H7 (cell line): Measurements from ENCODE around the gene OXTR. TPM values are rescaled to one million over a fixed set of nuclear protein-coding genes. Genes with fewer than 3 reads are reported as not detected.

Experiments used
- DNase-seq: peaks from one replicate; pipeline ENCODE4 v3.0.0; 2012
- H3K27me3 ChIP-seq: 2 replicates; pipeline ENCODE4 v1.6.0; 2011; ENCODE audit warnings: mild to moderate bottlenecking, low read length; ENCODE audit not compliant: control insufficient read depth, insufficient read depth
- H3K36me3 ChIP-seq: replicated peaks from 2 replicates; pipeline ENCODE4 v1.5.1; 2011; ENCODE audit warnings: low read length; ENCODE audit not compliant: control insufficient read depth, insufficient read depth
- H3K4me3 ChIP-seq: 2 replicates; pipeline ENCODE4 v1.5.1; 2011; ENCODE audit warnings: low read depth, mild to moderate bottlenecking, control low read depth, low read length, moderate library complexity; ENCODE audit not compliant: insufficient read depth
- total RNA-seq: library from RNA; depleted of rRNA; stranded (reverse); fragments of >200 nt; shearing (Covaris generic); gene quantifications from 2 replicates; pipeline ENCODE4 v1.2.3, GENCODE V29; 2014

Gene OXTR
- total RNA-seq, 1 experiment from 2014 or later: 4.2 TPM

- DNase-seq: no peak
- no peaks in the 10 kb centered on the region; the same call in 1 of the 2 replicates for H3K27me3 ChIP-seq
- H3K36me3 ChIP-seq: no peaks in the 10 kb centered on the region
- H3K4me3 ChIP-seq: no peak overlapping the region
These were observed 8.0 kb upstream of the OXTR start for GRCh38 chr3:8777201-8777977.

- H3K36me3 ChIP-seq: no peaks in the 10 kb centered on the region
- H3K4me3 ChIP-seq: no peak overlapping the region
- no peak for DNase-seq
These were observed 7.0 kb upstream of the OXTR start for GRCh38 chr3:8776406-8776805.

DNA sequence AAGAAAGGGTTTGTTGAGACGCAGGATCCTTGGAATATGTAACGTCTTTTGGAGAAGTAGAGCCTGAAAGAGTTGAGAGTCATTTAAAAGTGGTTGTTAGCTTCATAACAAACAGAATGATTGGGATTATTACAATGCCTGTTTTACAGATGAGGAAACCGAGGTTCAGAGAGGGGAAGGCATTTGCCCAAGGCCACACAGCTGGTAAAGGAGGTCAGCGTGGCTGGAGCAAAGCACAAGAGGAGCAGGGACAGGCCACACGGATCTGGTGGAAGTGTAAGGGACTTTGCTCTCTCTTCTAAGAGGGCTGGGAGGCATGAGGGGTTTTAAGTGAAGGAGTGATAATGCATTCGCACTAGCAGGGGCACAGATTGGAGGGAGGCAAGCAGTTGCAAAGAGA is 6.2 kb upstream of the OXTR start:
- Histone ChIP-seq H3K27me3 (no peaks in the 10 kb centered on the region; the same call in 1 of the 2 replicates), H3K4me3 (no peak overlapping the region), H3K36me3 (no peaks in the 10 kb centered on the region)
- no peak for DNase-seq

More at GRCh38 chr3:8776406-8776805, 7.0 kb upstream of the OXTR start:
- no peaks in the 10 kb centered on the region; the same call in 1 of the 2 replicates for H3K27me3 ChIP-seq

DNA sequence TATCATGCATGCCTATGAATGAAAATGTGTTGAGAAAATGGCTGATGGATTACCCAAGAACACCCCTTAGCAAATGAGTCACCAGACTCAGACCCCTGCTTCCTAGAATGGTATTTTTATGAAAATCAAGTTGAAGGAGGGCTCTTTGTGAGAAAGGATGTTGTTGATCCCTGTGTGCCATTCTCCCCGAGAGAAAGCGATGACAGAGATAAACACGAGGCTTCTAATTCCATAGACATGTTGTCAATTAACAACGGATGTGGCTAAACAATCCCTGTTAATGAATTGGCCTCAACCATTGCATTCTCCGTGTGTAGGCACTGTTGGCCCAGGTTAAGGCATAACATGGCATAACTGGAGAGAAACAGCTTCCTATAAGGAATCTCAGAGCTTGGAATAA is 5.8 kb upstream of the OXTR start:
- Histone ChIP-seq H3K27me3 (no peaks in the 10 kb centered on the region; the same call in 1 of the 2 replicates), H3K4me3 (no peak overlapping the region), H3K36me3 (no peaks in the 10 kb centered on the region)
- no peak for DNase-seq

GRCh38 chr3:8773941-8774542 is 4.6 kb upstream of the OXTR start:
- no peaks in the 10 kb centered on the region for H3K36me3 ChIP-seq
- H3K27me3 ChIP-seq: peaks cover 2% of the 10 kb centered on the region
- H3K4me3 ChIP-seq: no peak overlapping the region
- no peak for DNase-seq

DNA sequence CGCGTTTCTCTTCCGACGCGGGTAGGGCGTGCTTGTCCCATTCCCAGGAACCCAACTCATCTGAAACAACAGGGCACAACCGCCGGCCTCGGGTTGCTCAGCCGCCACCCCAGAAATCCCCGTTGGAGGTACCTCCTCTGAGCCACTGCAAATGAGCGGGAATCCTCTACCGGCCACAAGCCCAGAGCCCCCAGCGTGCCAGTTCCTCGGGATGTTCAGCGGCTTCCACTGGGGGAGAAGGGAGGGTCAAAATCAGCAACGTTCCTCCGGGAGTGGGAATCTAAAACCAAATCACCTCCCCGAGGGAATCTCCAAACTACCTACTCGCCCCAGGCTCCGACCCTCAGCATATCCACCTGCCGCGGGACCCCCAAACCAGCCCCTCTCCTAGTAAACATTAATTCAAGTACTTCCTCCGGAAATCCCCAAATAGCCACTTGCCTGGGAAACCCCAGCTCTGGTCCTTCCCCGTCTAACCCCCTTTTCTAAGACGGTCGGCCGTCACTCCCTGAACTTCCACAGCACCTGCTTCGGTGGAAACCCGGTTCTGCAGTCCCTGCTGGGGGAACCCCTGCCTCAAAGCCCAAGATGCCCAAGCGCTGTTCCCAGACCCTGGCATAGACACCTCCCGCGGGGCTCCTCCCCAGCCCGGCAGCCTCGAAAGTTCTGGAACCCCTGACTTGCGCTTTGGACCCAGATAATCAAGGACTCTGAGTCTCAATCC is 887 bp downstream of the OXTR start:
- DNase-seq: peak; percentile 73
- H3K27me3 ChIP-seq: peaks cover 26% of the 10 kb centered on the region
- peak overlapping the region; percentile 41; the same call in 1 of the 2 replicates for H3K4me3 ChIP-seq
- no peaks in the 10 kb centered on the region for H3K36me3 ChIP-seq

DNA sequence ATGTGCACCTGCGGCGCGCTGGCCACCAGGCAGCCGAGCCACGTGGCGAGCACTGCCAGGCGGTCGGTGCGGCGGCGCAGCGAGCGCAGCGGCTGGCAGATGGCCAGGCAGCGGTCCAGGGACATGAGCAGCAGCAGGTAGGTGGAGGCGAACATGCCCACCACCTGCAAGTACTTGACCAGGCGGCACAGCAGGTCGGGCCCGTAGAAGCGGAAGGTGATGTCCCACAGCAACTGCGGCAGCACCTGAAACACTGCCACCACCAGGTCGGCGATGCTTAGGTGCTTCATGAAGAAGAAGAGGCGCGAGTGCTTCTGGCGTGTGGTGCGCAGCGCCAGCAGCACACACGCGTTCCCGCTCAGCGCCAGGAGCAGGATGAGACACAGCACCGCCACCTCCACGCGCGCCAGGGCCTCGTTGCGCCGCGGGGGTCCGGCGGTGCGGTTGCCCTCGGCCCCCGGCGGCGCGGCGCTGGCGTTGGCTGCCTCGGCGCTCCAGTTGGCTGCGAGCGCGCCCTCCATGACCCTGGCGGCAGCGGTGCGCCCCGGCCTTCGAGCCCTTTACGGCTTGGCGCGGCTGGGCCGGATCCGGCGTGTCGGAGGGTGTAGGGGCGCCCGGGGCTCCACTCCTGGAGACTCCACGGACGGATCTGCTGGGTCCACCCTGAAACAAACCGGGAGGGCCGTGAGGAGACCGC is 1.6 kb downstream of the OXTR start:
- peak; percentile 88 for DNase-seq
- peaks cover 26% of the 10 kb centered on the region for H3K27me3 ChIP-seq
- peak overlapping the region; percentile 41; the same call in 1 of the 2 replicates for H3K4me3 ChIP-seq
- no peaks in the 10 kb centered on the region for H3K36me3 ChIP-seq

- DNase-seq: no peak
- Histone ChIP-seq H3K4me3 (no peak overlapping the region), H3K27me3 (peaks cover 26% of the 10 kb centered on the region), H3K36me3 (no peaks in the 10 kb centered on the region)
These were observed 2.2 kb downstream of the OXTR start for GRCh38 chr3:8767256-8767666.

DNA sequence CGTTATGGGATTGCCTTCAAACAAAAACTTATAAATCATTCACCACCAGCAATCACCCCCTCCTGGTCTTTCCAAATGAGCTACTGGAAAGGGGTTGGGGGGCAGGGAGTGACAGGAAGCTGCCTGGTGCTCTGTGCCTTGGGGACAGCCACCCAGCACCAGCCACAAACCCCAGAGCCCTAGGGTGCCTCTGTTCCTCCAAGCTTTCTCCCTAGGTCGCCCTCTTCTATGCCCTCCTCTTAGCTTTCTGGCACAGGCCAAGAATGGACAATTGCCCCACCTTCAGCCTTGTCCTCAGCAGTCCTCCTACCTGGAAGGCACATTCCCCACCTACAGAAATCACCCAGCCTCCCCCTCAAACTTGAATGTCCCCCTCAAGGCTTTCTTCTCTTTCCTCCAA is 3.3 kb downstream of the OXTR start:
- no peak overlapping the region for H3K4me3 ChIP-seq
- H3K27me3 ChIP-seq: peaks cover 26% of the 10 kb centered on the region
- no peak for DNase-seq
- no peaks in the 10 kb centered on the region for H3K36me3 ChIP-seq

DNA sequence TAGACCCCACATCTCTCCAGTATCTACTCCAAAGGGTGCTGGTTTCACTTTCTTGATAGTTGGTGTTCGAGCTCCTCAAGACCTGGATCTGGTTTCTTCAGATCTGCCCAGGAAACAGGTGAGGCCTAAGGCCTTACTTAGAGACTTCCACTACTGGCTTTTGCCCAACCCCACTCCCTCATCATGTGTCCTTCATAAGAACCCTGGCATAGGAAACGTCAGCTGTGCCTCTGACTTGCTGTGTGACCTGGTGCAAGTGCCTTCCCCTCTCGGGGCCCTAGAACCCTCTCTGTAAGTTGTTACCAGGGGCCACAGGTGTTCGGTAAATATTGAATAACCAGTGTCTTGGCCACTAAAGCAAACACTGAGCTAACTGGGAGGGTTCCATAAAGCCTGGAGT is 3.9 kb downstream of the OXTR start:
- Histone ChIP-seq H3K4me3 (no peak overlapping the region), H3K36me3 (no peaks in the 10 kb centered on the region), H3K27me3 (peaks cover 26% of the 10 kb centered on the region)
- DNase-seq: no peak

GRCh38 chr3:8764528-8764927 is 4.9 kb downstream of the OXTR start:
- Histone ChIP-seq H3K36me3 (no peaks in the 10 kb centered on the region), H3K4me3 (no peak overlapping the region), H3K27me3 (peaks cover 26% of the 10 kb centered on the region)
- DNase-seq: no peak

GRCh38 chr3:8762607-8763377 is 6.6 kb downstream of the OXTR start:
- no peaks in the 10 kb centered on the region for H3K36me3 ChIP-seq
- DNase-seq: peak; percentile 5
- H3K4me3 ChIP-seq: no peak overlapping the region
- H3K27me3 ChIP-seq: peaks cover 12% of the 10 kb centered on the region; the same call in 1 of the 2 replicates

GRCh38 chr3:8761866-8762265 is 7.5 kb downstream of the OXTR start:
- Histone ChIP-seq H3K4me3 (no peak overlapping the region), H3K36me3 (no peaks in the 10 kb centered on the region), H3K27me3 (peaks cover 6% of the 10 kb centered on the region; the same call in 1 of the 2 replicates)
- peak; percentile 7 for DNase-seq

GRCh38 chr3:8760506-8760905 is 8.9 kb downstream of the OXTR start:
- Histone ChIP-seq H3K4me3 (no peak overlapping the region), H3K27me3 (no peaks in the 10 kb centered on the region; the same call in 1 of the 2 replicates), H3K36me3 (no peaks in the 10 kb centered on the region)
- DNase-seq: no peak
